ENCODE measurements around the gene TAAR5. TPM values are rescaled to one million over a fixed set of nuclear protein-coding genes. Genes with fewer than 3 reads are reported as not detected.
"Not testable (repeated sequence)": the region's sequence is repeated elsewhere in the genome, so short reads cannot be mapped to it uniquely, and the experiment has no call there.

Gene TAAR5, protein sequence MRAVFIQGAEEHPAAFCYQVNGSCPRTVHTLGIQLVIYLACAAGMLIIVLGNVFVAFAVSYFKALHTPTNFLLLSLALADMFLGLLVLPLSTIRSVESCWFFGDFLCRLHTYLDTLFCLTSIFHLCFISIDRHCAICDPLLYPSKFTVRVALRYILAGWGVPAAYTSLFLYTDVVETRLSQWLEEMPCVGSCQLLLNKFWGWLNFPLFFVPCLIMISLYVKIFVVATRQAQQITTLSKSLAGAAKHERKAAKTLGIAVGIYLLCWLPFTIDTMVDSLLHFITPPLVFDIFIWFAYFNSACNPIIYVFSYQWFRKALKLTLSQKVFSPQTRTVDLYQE
- not detected for total RNA-seq
- polyA plus RNA-seq = 0.05 TPM
- long read RNA-seq, donor 1 = 0 reads
- long read RNA-seq, donor 2 = 0 reads
- long read RNA-seq, donor 3 = 0 reads
- long read RNA-seq, donor 4 = 0 reads
- long read RNA-seq, donor 5 = 0 reads
- long read RNA-seq, donor 6 = 0 reads
- long read RNA-seq, donor 7, partial matches to known transcripts = 0 of 1 reads
- long read RNA-seq, donor 7, other reads (novel, unspliced or antisense) = 0 of 1 reads
- long read RNA-seq, donor 8, partial matches to known transcripts = 0 of 3 reads
- long read RNA-seq, donor 8, other reads (novel, unspliced or antisense) = 0 of 3 reads
- long read RNA-seq, donor 9 = 0 reads
- long read RNA-seq, donor 10, partial matches to known transcripts = 0 of 2 reads
- long read RNA-seq, donor 10, other reads (novel, unspliced or antisense) = 0 of 2 reads

DNA sequence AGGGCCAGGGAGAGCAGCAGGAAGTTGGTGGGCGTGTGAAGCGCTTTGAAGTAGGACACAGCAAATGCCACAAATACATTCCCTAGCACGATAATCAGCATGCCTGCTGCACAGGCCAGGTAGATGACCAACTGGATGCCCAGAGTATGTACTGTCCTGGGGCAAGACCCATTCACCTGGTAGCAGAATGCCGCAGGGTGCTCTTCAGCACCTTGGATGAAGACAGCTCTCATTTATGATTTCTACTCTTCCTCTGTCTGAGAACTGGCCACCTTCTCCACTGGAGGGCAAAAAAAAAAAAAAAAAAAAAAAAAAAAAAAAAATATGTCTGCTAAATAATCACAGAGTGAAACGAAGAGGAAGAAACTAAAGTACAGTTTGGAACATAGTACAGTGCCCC is at the start of gene TAAR5:
TSS of gene TAAR5 (minus strand) at position 288 of the 400 bp plus-strand sequence. CDS start at position 233, 55 bp downstream.
- DNase-seq (ENCODE audit: low read depth in 6 of 9, low spot score in 9 of 9) = no peak
- no peak within 1 kb of the TSS for H3K27ac ChIP-seq (ENCODE audit: low read depth in 1 of 2, low read length in 1 of 2)
- no peaks in the 10 kb centered on the region for H3K4me1 ChIP-seq (ENCODE audit: control insufficient read depth in 2 of 2, insufficient read depth in 2 of 2, low read length in 2 of 2)
- 89% methylated on average over 5 of the region's 5 CpGs for whole genome bisulfite sequencing
- no peaks in the 10 kb centered on the region for H3K36me3 ChIP-seq (ENCODE audit: control insufficient read depth in 2 of 2, insufficient read depth in 2 of 2, low read length in 1 of 2)
- no peak within 1 kb of the TSS for H3K4me3 ChIP-seq (ENCODE audit: low read length in 2 of 2)
- no peaks in the 10 kb centered on the region for H3K9me3 ChIP-seq (ENCODE audit: control insufficient read depth in 2 of 2, insufficient read depth in 1 of 2, low read length in 1 of 2)
- no peaks in the 10 kb centered on the region for H3K27me3 ChIP-seq (ENCODE audit: control insufficient read depth in 2 of 2, insufficient read depth in 1 of 2, low read length in 1 of 2)

DNA sequence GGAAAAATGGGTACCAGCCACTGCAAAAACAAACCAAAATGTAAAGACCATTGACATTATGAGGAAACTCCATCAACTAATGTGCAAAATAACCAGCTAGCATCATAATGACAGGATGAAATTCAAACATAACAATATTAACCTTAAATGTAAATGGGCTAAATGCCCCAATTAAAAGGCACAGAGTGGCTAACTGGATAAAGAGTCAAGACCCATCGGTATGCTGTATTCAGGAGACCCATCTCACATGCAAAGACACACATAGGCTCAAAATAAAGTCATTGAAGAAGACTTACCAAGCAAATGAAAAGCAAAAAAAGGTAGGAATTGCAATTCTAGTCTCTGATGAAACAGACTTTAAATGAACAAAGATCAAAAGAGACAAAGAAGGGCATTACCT is 47.6 kb upstream of the TAAR5 start:
- not testable (repeated sequence) for H3K36me3 ChIP-seq (ENCODE audit: control insufficient read depth in 2 of 2, insufficient read depth in 2 of 2, low read length in 1 of 2); H3K9me3 ChIP-seq (ENCODE audit: control insufficient read depth in 2 of 2, insufficient read depth in 1 of 2, low read length in 1 of 2); H3K4me1 ChIP-seq (ENCODE audit: control insufficient read depth in 2 of 2, insufficient read depth in 2 of 2, low read length in 2 of 2); DNase-seq (ENCODE audit: low read depth in 6 of 9, low spot score in 9 of 9); H3K27me3 ChIP-seq (ENCODE audit: control insufficient read depth in 2 of 2, insufficient read depth in 1 of 2, low read length in 1 of 2); H3K27ac ChIP-seq (ENCODE audit: low read depth in 1 of 2, low read length in 1 of 2); H3K4me3 ChIP-seq (ENCODE audit: low read length in 2 of 2)
- WGBS = 88% methylated on average over 1 of the region's 1 CpG

- H3K4me1 ChIP-seq (ENCODE audit: control insufficient read depth in 2 of 2, insufficient read depth in 2 of 2, low read length in 2 of 2); H3K27me3 ChIP-seq (ENCODE audit: control insufficient read depth in 2 of 2, insufficient read depth in 1 of 2, low read length in 1 of 2); DNase-seq (ENCODE audit: low read depth in 6 of 9, low spot score in 9 of 9); H3K27ac ChIP-seq (ENCODE audit: low read depth in 1 of 2, low read length in 1 of 2); H3K36me3 ChIP-seq (ENCODE audit: control insufficient read depth in 2 of 2, insufficient read depth in 2 of 2, low read length in 1 of 2); H3K9me3 ChIP-seq (ENCODE audit: control insufficient read depth in 2 of 2, insufficient read depth in 1 of 2, low read length in 1 of 2); H3K4me3 ChIP-seq (ENCODE audit: low read length in 2 of 2): not testable (repeated sequence)
- WGBS = 98% methylated on average over 3 of the region's 3 CpGs
Observed at GRCh38 chr6:132635906-132636305, 46.4 kb upstream of the TAAR5 start.

- not testable (repeated sequence) for H3K4me3 ChIP-seq (ENCODE audit: low read length in 2 of 2); H3K9me3 ChIP-seq (ENCODE audit: control insufficient read depth in 2 of 2, insufficient read depth in 1 of 2, low read length in 1 of 2); H3K4me1 ChIP-seq (ENCODE audit: control insufficient read depth in 2 of 2, insufficient read depth in 2 of 2, low read length in 2 of 2); H3K36me3 ChIP-seq (ENCODE audit: control insufficient read depth in 2 of 2, insufficient read depth in 2 of 2, low read length in 1 of 2); DNase-seq (ENCODE audit: low read depth in 6 of 9, low spot score in 9 of 9); H3K27ac ChIP-seq (ENCODE audit: low read depth in 1 of 2, low read length in 1 of 2); H3K27me3 ChIP-seq (ENCODE audit: control insufficient read depth in 2 of 2, insufficient read depth in 1 of 2, low read length in 1 of 2)
- 82% methylated on average over 3 of the region's 3 CpGs for WGBS
Observed at GRCh38 chr6:132635288-132635687, 45.7 kb upstream of the TAAR5 start.

DNA sequence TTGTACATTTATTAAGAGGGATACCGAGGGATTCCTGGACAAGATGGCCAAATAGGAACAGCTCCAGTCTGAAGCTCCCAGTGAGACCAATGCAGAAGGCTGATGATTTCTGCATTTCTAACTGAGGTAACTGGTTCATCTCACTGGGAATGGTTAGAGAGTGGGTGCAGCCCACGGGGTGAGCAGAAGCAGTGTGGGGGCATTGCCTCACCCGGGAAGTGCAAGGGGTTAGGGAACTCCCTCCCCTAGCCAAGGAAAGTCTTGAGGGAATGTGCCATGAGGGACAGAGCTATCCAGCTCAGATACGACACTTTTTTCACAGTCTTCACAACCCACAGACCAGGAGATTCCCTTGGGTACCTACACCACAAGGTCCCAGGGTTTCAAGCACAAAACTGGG is 45.3 kb upstream of the TAAR5 start:
- no peaks in the 10 kb centered on the region for H3K36me3 ChIP-seq (ENCODE audit: control insufficient read depth in 2 of 2, insufficient read depth in 2 of 2, low read length in 1 of 2)
- H3K27ac ChIP-seq (ENCODE audit: low read depth in 1 of 2, low read length in 1 of 2) = no peak overlapping the region
- H3K9me3 ChIP-seq (ENCODE audit: control insufficient read depth in 2 of 2, insufficient read depth in 1 of 2, low read length in 1 of 2) = no peaks in the 10 kb centered on the region
- no peaks in the 10 kb centered on the region for H3K27me3 ChIP-seq (ENCODE audit: control insufficient read depth in 2 of 2, insufficient read depth in 1 of 2, low read length in 1 of 2)
- H3K4me1 ChIP-seq (ENCODE audit: control insufficient read depth in 2 of 2, insufficient read depth in 2 of 2, low read length in 2 of 2) = no peaks in the 10 kb centered on the region
- H3K4me3 ChIP-seq (ENCODE audit: low read length in 2 of 2) = no peak overlapping the region
- no peak for DNase-seq (ENCODE audit: low read depth in 6 of 9, low spot score in 9 of 9)
- 87% methylated on average over 4 of the region's 4 CpGs for WGBS

DNA sequence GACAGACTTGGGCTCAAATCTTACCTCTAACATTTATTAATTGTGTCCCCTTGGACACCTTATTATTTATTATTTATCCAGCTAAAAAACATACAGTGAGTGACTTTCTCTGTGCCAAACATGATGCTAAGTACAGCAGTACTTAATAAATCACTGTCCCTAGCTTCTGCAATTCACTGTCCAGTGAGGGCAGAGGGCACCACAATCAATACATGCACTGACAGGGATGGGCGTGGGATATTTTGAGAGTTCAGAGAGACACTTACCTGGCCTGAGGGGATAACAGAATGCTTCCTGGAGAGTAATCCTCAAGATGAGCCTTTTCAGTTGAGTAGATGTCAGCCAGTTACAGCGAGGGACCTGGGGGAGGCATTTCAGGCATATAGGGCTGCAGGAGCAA is 43.8 kb upstream of the TAAR5 start:
- Histone ChIP-seq H3K27me3 (ENCODE audit: control insufficient read depth in 2 of 2, insufficient read depth in 1 of 2, low read length in 1 of 2) (no peaks in the 10 kb centered on the region), H3K9me3 (ENCODE audit: control insufficient read depth in 2 of 2, insufficient read depth in 1 of 2, low read length in 1 of 2) (no peaks in the 10 kb centered on the region), H3K4me3 (ENCODE audit: low read length in 2 of 2) (no peak overlapping the region), H3K36me3 (ENCODE audit: control insufficient read depth in 2 of 2, insufficient read depth in 2 of 2, low read length in 1 of 2) (no peaks in the 10 kb centered on the region), H3K27ac (ENCODE audit: low read depth in 1 of 2, low read length in 1 of 2) (no peak overlapping the region), H3K4me1 (ENCODE audit: control insufficient read depth in 2 of 2, insufficient read depth in 2 of 2, low read length in 2 of 2) (no peaks in the 10 kb centered on the region)
- 92% methylated on average over 2 of the region's 2 CpGs for WGBS
- no peak for DNase-seq (ENCODE audit: low read depth in 6 of 9, low spot score in 9 of 9)

DNA sequence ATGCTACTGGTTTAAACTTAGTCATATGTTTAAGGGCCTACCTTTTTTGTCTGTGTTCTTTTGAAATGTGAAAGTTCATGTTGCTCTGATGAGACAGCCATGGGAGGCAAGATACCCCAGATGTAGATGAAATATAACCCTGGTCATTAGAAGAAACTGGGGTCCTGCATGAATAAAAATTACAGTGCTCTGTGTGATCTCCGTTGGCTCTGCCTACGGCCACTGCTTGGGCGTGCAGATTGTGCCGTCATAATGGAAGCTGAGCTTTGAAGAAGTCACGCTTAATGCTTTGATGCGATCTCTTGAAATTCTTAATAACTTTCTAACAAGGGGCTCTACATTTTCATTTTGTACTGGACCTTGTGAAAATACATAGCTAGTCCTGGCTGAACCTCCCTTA is 34.6 kb upstream of the TAAR5 start, which contains the start of gene TAAR2:
TSS of gene TAAR2 (minus strand) at position 101 of the 400 bp plus-strand sequence. CDS start at position 101, 0 bp downstream.
- Histone ChIP-seq H3K9me3 (ENCODE audit: control insufficient read depth in 2 of 2, insufficient read depth in 1 of 2, low read length in 1 of 2) (no peaks in the 10 kb centered on the region), H3K36me3 (ENCODE audit: control insufficient read depth in 2 of 2, insufficient read depth in 2 of 2, low read length in 1 of 2) (no peaks in the 10 kb centered on the region), H3K27me3 (ENCODE audit: control insufficient read depth in 2 of 2, insufficient read depth in 1 of 2, low read length in 1 of 2) (no peaks in the 10 kb centered on the region), H3K4me3 (ENCODE audit: low read length in 2 of 2) (no peak within 1 kb of the TSS), H3K27ac (ENCODE audit: low read depth in 1 of 2, low read length in 1 of 2) (no peak within 1 kb of the TSS), H3K4me1 (ENCODE audit: control insufficient read depth in 2 of 2, insufficient read depth in 2 of 2, low read length in 2 of 2) (no peaks in the 10 kb centered on the region)
- 92% methylated on average over 6 of the region's 6 CpGs for WGBS
- no peak for DNase-seq (ENCODE audit: low read depth in 6 of 9, low spot score in 9 of 9)

DNA sequence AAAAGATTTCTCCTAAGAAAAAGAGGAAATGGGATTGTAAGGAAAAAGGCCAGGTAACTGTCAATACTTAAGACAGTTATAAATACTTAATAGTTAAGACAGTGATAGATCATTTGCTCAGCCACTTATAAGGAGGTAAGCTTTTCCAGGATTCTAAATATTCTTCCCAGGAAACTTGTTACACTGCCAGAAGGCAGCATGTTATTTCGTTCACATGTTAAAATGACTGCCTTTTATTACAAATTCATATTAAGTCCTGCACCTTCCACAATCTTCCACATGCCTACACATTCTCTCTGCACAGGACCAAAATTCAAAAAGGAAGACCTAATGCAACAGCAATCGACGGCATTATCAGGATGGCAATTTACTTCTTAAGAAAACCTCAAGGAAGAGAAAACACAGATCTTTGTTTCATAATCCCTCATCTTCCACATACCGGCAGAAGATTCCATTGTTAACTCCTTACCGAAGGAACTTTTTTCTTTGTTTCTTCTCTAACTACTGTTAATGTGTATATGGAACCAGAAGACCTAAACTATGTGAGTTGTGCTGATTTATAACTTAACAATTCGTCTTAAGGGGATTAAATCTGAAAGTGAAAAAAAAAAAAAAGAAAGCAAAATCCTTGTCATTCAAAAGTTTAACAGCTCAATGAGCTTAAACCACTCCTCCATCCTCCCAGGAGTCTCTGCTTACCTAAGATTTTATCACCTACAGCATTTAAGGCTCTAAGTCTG is 33.7 kb upstream of the TAAR5 start:
- Histone ChIP-seq H3K4me3 (ENCODE audit: low read length in 2 of 2) (no peak overlapping the region), H3K36me3 (ENCODE audit: control insufficient read depth in 2 of 2, insufficient read depth in 2 of 2, low read length in 1 of 2) (no peaks in the 10 kb centered on the region), H3K9me3 (ENCODE audit: control insufficient read depth in 2 of 2, insufficient read depth in 1 of 2, low read length in 1 of 2) (no peaks in the 10 kb centered on the region), H3K4me1 (ENCODE audit: control insufficient read depth in 2 of 2, insufficient read depth in 2 of 2, low read length in 2 of 2) (no peaks in the 10 kb centered on the region), H3K27ac (ENCODE audit: low read depth in 1 of 2, low read length in 1 of 2) (no peak overlapping the region), H3K27me3 (ENCODE audit: control insufficient read depth in 2 of 2, insufficient read depth in 1 of 2, low read length in 1 of 2) (no peaks in the 10 kb centered on the region)
- WGBS = 93% methylated on average over 6 of the region's 6 CpGs
- no peak for DNase-seq (ENCODE audit: low read depth in 6 of 9, low spot score in 9 of 9)

DNA sequence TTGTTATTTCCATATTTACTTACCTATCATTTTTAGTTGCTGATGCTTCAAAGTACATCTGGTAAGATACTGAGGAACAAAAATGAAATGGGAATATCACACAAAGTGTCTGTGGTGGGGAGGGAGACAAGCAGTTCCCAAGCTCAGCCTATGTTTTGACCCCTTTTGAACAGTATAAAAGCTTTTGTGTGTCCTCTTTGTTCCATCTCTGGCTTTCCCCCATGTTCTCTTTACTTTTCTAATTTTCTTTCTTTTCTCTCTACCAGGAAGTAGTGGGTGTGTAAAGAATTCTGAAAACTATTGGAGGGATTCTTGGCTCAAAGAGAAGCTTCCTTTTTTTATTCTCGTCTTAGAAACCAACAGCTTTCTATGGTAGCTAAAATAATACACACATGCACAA is 27.1 kb upstream of the TAAR5 start:
- DNase-seq (ENCODE audit: low read depth in 6 of 9, low spot score in 9 of 9) = no peak
- Histone ChIP-seq H3K27ac (ENCODE audit: low read depth in 1 of 2, low read length in 1 of 2) (no peak overlapping the region), H3K36me3 (ENCODE audit: control insufficient read depth in 2 of 2, insufficient read depth in 2 of 2, low read length in 1 of 2) (no peaks in the 10 kb centered on the region), H3K4me1 (ENCODE audit: control insufficient read depth in 2 of 2, insufficient read depth in 2 of 2, low read length in 2 of 2) (no peaks in the 10 kb centered on the region), H3K4me3 (ENCODE audit: low read length in 2 of 2) (no peak overlapping the region), H3K27me3 (ENCODE audit: control insufficient read depth in 2 of 2, insufficient read depth in 1 of 2, low read length in 1 of 2) (no peaks in the 10 kb centered on the region), H3K9me3 (ENCODE audit: control insufficient read depth in 2 of 2, insufficient read depth in 1 of 2, low read length in 1 of 2) (no peaks in the 10 kb centered on the region)
- WGBS = 59% methylated on average over 1 of the region's 1 CpG

Data from thymus (tissue), 14 donors.